ENCODE results near the gene LMBR1L. TPM values are rescaled to one million over a fixed set of nuclear protein-coding genes. Genes with fewer than 3 reads are reported as not detected.

LMBR1L gene
- total and polyA plus RNA-seq, 10 of the 15 experiments (the other 5 are each of a cell fraction or from before 2014, with no cell fraction given), result 2.1 to 42.6 (median 20.0) TPM

GRCh38 chr12:49131051-49131893 lies 20.6 kb upstream of the LMBR1L start, which contains the start of gene TUBA1B (continued):
- TF ChIP-seq ZSCAN29 (IDR thresholded peaks at IDR 0.05), result no peak; the same call in 1 of the 2 replicates
- peak; percentile 6 to 76; a peak in 2 of 4 replicates for TF ChIP-seq BHLHE40 (IDR thresholded peaks at IDR 0.05; ENCODE audit: borderline replicate concordance in 1 of 2, low read depth in 2 of 2, low read length in 1 of 2)
- peak; percentile 34; the same call in 1 of the 2 replicates for TF ChIP-seq NR2C1 (IDR thresholded peaks at IDR 0.05)
- no peak for TF ChIP-seq RAD21 (IDR thresholded peaks at IDR 0.05; ENCODE audit: insufficient read depth, low read depth, low read length)
- TF ChIP-seq ETV6 (conservative IDR thresholded peaks at IDR 0.05 in 1 of 2, IDR thresholded peaks at IDR 0.05 in 1 of 2; ENCODE audit: borderline replicate concordance in 1 of 2, low read depth in 1 of 2), result 0 out of 4 replicates have a peak, but pooled peaks of 1 of the 2 experiments have one; percentile 12
- peak; percentile 87; the same call in 1 of the 2 replicates for TF ChIP-seq TCF3 (IDR thresholded peaks at IDR 0.05; ENCODE audit: borderline replicate concordance, insufficient read depth, low read depth, low read length)
- no peak for TF ChIP-seq ZNF592 (IDR thresholded peaks at IDR 0.05)
- no peak for TF ChIP-seq NR2C2 (IDR thresholded peaks at IDR 0.05; ENCODE audit: borderline replicate concordance, control insufficient read depth, insufficient read length, low read depth)
- TF ChIP-seq STAT3 (IDR thresholded peaks at IDR 0.05; ENCODE audit: low read depth, low read length), result no peak
- no peak; the same call in 1 of the 2 replicates for TF ChIP-seq IRF4 (IDR thresholded peaks at IDR 0.05; ENCODE audit: low read depth, low read length)
- no peak for TF ChIP-seq HSF1 (IDR thresholded peaks at IDR 0.05; ENCODE audit: low read depth, low read length)
- TF ChIP-seq RBBP5 (conservative IDR thresholded peaks at IDR 0.05), result no peak
- TF ChIP-seq TBL1XR1 (IDR thresholded peaks at IDR 0.05; ENCODE audit: low read depth, low read length), result no peak
- TF ChIP-seq E2F8 (IDR thresholded peaks at IDR 0.05; ENCODE audit: low read depth, partially characterized antibody), result no peak
- peak; percentile 66 for TF ChIP-seq CREB1 (IDR thresholded peaks at IDR 0.05; ENCODE audit: low read depth)

Measured in GM12878 (cell line).